Right lobe of liver (tissue), 6 donors: ENCODE data around the gene MRGPRG. TPM values are rescaled to one million over a fixed set of nuclear protein-coding genes. Genes with fewer than 3 reads are reported as not detected.
A peak's percentile ranks its signal among the peaks of the same experiment; 100 is the strongest.
"Not testable (repeated sequence)": the region's sequence is repeated elsewhere in the genome, so short reads cannot be mapped to it uniquely, and the experiment has no call there.

ENCODE experiments used
- ATAC-seq, 4 donors: fragments of 200-7000 bp; cut with Tn5 transposase; one replicate each; pipeline ENCODE4 v1.9.1; 2020; ENCODE audit warnings: mild to moderate bottlenecking in 4 of 4, moderate library complexity in 4 of 4
- DNase-seq, 3 donors: peaks; one replicate each; pipeline ENCODE4 v3.0.0-alpha.2; 2020
- H3K27ac ChIP-seq, 3 donors: fragments of 200-600 bp; one replicate each; pipeline ENCODE4 v1.8.0; 2022
- H3K27me3 ChIP-seq, 2 donors: fragments of 200-600 bp; one replicate each; pipeline ENCODE4 v1.8.0; 2022
- H3K36me3 ChIP-seq, 4 donors: fragments of 200-600 bp; sonication (generic) in 1 of 4; one replicate each; pipeline versions ENCODE4 v1.5.1 to v1.8.0; 2017 to 2022; ENCODE audit warnings: control low read depth in 1 of 4
- H3K4me1 ChIP-seq, 4 donors: fragments of 200-600 bp; sonication (generic) in 1 of 4; one replicate each; pipeline versions ENCODE4 v1.5.1 to v1.8.0; 2017 to 2022; ENCODE audit warnings: control low read depth in 1 of 4
- H3K4me3 ChIP-seq, 3 donors: fragments of 200-600 bp; one replicate each; pipeline ENCODE4 v1.8.0; 2022
- H3K9me3 ChIP-seq, 4 donors: fragments of 200-600 bp; sonication (generic) in 1 of 4; one replicate each; pipeline versions ENCODE4 v1.5.1 to v1.8.0; 2017 to 2022; ENCODE audit warnings: control low read depth in 1 of 4
- POLR2A ChIP-seq: fragments of 450-650 bp; IDR thresholded peaks from one replicate; pipeline ENCODE4 v1.6.1; 2017; ENCODE audit warnings: antibody characterized with exemption, mild to moderate bottlenecking
- WGBS: methylation state at CpG from one replicate; pipeline ENCODE4 v1.1.6; 2018; ENCODE audit warnings: low coverage, low lambda C conversion rate; ENCODE audit not compliant: insufficient coverage; ENCODE audit errors: missing lambda C conversion rate; 5-methylcytosine and 5-hydroxymethylcytosine counted together
- intact Hi-C, 2 donors: fragments of 100-400 bp; cut with DNase I; formaldehyde crosslinking; loops; one replicate each; pipeline versions ENCODE4 v1.11.2 to v1.14.1; 2022
- total RNA-seq, 6 experiments: library from RNA; depleted of rRNA in 2 of 6; stranded (reverse); fragments of >200 nt in 2 of 6; fragmentation: NEBNext Ultra II Directional in 3 of 6; extraction: Animal tissue kit (Norgen Biotek cat#: 25700) in 3 of 6; gene quantifications; one replicate each; pipeline versions ENCODE4 v1.1.0 to v1.2.4, GENCODE V29; 2016 to 2023
- TF ChIP-seq, protein P1 (sequence below), 4 donors: fragments of 200-600 bp in 3 of 4; fragments of 450-650 bp in 1 of 4; IDR thresholded peaks; one replicate each; pipeline versions ENCODE4 v1.5.1 to v1.8.0; 2016 to 2022; ENCODE audit warnings: antibody characterized with exemption in 4 of 4, mild to moderate bottlenecking in 2 of 4
- donor health status: DM: no; HTN: yes; CAD: no.
- donor health status: DM: no; HTN: no; CAD: no.
- donor health status: DM: no; HTN: no; CAD: no.
- donor health status: DM: no; HTN: yes; CAD: no.
- donor health status: DM: no; HTN: yes; CAD: no.

Gene MRGPRG
- total RNA-seq, 6 experiments from 2014 or later, result not detected

DNA sequence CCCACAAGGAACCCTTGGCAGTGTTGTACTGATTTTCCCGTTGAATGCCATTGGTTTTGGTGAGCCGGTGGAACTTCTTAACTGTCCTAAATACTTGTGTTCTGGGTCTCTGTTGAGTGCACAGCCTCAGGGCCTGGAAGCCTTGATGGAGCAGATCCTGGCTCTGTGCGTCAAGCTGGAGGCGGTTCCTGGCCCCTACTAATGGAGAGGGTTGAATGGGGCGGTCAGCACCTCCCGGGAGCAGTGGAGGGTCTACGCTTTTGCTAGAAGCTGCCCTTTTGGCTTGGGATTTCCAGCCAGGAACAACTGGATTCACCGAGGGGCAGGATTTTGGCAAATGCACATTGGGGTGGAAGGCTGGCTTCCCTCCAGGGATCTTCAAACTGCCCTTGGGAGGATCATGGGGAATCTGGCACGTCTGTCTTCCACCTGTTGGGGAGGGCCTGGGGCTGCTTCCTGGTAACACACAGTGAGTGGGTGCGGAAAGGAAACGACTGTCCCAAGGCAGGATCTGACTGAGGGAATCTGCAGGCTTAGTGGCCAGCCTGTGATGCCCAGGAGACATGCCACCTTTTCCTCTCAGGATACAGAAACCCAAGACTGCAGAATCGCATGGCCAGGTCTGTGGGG, 46.6 kb downstream of the MRGPRG start:
- ATAC-seq (no peak), DNase-seq (peak in 1 of 3 donors; percentile 29)
- no peaks in the 10 kb centered on the region for H3K27me3 ChIP-seq
- no peaks in the 10 kb centered on the region for H3K36me3 ChIP-seq
- no peak overlapping the region for H3K4me3 ChIP-seq
- no peak overlapping the region for H3K27ac ChIP-seq
- intact Hi-C loops, result no loop called here
- TF ChIP-seq, protein P1, sequence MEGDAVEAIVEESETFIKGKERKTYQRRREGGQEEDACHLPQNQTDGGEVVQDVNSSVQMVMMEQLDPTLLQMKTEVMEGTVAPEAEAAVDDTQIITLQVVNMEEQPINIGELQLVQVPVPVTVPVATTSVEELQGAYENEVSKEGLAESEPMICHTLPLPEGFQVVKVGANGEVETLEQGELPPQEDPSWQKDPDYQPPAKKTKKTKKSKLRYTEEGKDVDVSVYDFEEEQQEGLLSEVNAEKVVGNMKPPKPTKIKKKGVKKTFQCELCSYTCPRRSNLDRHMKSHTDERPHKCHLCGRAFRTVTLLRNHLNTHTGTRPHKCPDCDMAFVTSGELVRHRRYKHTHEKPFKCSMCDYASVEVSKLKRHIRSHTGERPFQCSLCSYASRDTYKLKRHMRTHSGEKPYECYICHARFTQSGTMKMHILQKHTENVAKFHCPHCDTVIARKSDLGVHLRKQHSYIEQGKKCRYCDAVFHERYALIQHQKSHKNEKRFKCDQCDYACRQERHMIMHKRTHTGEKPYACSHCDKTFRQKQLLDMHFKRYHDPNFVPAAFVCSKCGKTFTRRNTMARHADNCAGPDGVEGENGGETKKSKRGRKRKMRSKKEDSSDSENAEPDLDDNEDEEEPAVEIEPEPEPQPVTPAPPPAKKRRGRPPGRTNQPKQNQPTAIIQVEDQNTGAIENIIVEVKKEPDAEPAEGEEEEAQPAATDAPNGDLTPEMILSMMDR (IDR thresholded peaks at IDR 0.05), result no peak
- TF ChIP-seq POLR2A, result no peak
- H3K4me1 ChIP-seq, result no peaks in the 10 kb centered on the region
- 46% methylated on average over 3 of the region's 12 CpGs for WGBS
- H3K9me3 ChIP-seq, result peaks cover 0 to 7% (median 0%) of the 10 kb centered on the region in 4 donors

DNA sequence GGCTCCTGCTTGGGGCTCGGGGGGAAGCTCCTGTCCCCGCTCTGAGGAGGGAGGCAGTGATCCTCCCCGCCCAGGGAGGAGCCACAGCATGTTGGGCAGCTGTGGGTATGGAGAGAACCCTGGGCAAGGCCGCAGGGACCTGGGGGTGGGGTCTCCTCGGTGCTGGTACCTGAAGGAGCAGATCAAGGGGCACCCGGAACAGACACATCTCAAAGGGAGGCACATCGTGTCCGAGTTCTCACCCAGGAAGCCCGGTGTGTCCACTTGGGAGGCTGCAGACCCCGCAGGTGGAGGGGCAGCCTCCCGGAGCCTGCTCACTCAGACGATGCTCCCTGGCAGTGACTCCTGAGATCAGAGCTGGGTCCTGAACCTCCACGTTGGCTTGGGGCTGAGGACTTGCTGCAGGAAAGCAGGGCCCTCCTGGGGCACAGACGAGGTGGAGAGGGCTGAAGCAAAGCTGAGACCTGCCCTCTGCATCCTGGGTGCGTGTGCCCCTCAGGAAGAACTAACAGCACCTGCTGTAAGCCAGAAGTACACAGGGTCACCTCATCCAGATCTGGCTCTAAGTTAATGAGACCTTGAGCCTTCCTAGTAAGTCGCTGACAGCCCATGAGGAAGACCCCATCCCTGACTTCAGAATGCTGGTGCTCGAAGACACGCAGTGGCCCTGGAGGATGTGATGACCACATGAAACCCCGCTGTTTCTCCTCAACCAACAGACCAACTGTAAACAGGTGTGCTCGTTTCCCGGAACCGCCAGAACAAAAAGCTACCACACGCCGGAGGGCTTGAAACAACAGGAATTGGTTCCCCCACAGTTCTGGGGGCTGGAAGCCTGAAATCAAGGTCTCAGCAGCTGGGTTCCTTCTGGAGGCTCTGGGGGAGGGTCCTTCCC, 47.6 kb downstream of the MRGPRG start:
- Histone ChIP-seq H3K9me3 (peaks cover 0 to under 1% (median 0%) of the 10 kb centered on the region in 4 donors), H3K4me1 (no peaks in the 10 kb centered on the region), H3K27me3 (no peaks in the 10 kb centered on the region), H3K27ac (no peak overlapping the region), H3K36me3 (no peaks in the 10 kb centered on the region), H3K4me3 (no peak overlapping the region)
- WGBS, result 20% methylated on average over 2 of the region's 24 CpGs
- intact Hi-C loops, result no loop called here
- TF ChIP-seq, protein P1 (IDR thresholded peaks at IDR 0.05), result no peak
- no peak for TF ChIP-seq POLR2A
- ATAC-seq, result no peak
- DNase-seq, result peak in 1 of 3 donors; percentile 42

DNA sequence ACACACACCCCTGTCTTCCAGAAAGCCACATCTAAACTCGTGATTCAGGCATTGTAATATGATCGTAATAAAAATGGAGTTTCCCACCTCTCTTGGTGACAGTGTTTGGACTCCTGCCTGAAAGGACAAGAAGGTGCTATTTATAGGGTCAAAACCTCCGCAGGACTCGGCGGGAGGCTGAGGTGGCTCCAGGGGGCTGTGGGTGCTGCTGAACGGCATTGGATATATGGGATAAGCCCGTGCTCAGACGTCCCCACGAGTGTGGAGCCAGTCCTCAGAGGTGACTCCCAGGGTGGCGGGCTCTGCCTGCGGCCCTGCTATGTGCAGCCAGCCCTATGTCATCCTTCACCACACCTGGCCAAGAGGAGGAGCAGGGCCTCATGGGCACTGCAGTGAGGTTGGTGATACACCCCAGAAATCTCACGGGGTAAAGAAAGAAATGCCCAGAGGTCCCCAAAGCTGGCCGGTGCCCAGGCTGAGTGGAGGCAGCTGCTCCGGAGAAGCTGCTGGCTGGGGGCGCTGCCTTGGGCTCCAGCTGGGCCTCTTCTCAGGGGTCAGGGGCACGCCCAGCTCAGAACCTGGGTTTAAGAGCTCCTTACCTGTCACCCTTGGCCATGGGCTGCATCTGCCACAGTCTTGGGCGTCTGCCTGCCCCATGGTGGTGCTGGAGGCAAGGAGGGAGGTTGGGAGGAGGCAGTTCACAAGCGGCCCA, 48.4 kb downstream of the MRGPRG start:
- intact Hi-C loops, result no loop called here
- Histone ChIP-seq H3K4me3 (no peak overlapping the region), H3K27me3 (no peaks in the 10 kb centered on the region), H3K27ac (no peak overlapping the region), H3K36me3 (no peaks in the 10 kb centered on the region), H3K9me3 (no peaks in the 10 kb centered on the region), H3K4me1 (no peaks in the 10 kb centered on the region)
- peak in 1 of 3 donors; percentile 35 for DNase-seq
- TF ChIP-seq POLR2A, result no peak
- TF ChIP-seq, protein P1 (IDR thresholded peaks at IDR 0.05), result no peak
- WGBS, result 38% methylated on average over 9 of the region's 18 CpGs
- no peak for ATAC-seq

DNA sequence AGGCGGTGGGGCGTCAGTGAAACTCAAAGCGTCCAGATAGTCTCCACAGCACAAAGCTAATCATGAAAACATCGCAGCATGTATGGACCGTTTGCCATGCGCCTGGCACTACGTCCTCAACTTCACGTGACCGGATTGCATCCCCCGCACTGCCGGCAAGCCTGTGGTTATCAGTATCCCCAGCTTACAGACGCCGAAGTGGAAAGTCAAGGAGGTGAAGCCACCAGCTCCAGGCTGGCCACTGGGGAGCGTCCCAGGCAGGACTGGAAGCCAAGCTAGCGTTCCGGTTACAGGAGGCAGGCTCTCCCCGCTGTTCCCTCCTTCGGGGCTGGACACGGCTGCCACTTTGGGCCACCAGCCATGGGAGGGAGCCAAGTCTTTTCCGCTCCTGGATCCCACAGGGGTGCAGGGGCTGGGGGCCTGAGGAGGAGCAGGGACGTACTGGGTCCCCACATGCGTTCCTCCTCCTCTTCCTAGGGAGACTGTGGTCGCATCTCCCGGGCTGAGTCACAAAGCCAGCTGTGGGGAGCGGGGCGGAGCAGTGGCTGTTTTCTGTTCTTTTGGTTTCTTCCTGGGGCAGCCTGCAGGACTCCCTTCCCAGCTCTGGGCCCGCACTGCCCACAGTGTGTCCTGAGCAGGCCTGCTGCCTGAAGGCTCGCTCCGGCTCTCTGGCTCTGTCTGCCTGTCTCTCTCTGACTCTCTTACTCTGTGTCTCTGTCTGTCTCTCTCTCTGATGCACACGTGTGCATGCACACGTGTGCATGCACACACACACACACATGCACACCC, 49.2 kb downstream of the MRGPRG start:
- peak; percentile 19 to 45 (median 32) for ATAC-seq
- H3K4me1 ChIP-seq, result no peaks in the 10 kb centered on the region
- intact Hi-C loops, result no loop called here
- 11% methylated on average over 11 of the region's 31 CpGs for WGBS
- H3K9me3 ChIP-seq, result no peaks in the 10 kb centered on the region
- DNase-seq, result peak in 2 of 3 donors; percentile 25 to 56
- H3K27me3 ChIP-seq, result no peaks in the 10 kb centered on the region
- no peaks in the 10 kb centered on the region for H3K36me3 ChIP-seq
- no peak for TF ChIP-seq POLR2A
- TF ChIP-seq, protein P1 (IDR thresholded peaks at IDR 0.05), result no peak
- H3K27ac ChIP-seq, result no peak overlapping the region
- peak overlapping the region in 1 of 3 donors; percentile 1 for H3K4me3 ChIP-seq

DNA sequence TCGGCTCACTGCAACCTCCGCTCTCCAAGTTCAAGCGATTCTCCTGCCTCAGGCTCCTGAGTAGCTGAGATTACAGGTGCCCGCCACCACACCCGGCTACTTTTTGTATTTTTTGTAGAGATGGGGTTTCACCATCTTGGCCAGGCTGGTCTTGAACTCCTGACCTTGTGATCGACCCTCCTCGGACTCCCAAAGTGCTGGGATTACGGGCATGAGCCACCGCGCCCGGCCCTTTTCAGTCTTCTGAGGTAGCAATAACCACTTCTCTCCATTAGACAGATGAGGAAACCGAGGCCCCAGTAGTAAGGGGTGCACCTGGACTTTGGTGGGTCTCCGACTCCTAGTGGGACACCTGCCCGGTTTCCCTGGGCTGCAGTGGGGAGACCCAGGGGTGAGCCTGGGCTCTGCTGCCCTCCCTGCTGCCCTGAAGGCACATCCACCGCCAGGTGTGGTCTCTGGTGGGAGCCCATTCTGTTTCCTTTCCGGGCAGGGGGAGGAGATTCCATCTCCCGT, 49.8 kb downstream of the MRGPRG start:
- 56% methylated on average over 11 of the region's 17 CpGs for WGBS
- H3K36me3 ChIP-seq, H3K27me3 ChIP-seq, H3K9me3 ChIP-seq, H3K27ac ChIP-seq, ATAC-seq, intact Hi-C loops, H3K4me3 ChIP-seq, H3K4me1 ChIP-seq: not testable (repeated sequence)
- DNase-seq, result peak in 1 of 3 donors; percentile 43
